Measurements from ENCODE around the gene CNKSR3.

DNA sequence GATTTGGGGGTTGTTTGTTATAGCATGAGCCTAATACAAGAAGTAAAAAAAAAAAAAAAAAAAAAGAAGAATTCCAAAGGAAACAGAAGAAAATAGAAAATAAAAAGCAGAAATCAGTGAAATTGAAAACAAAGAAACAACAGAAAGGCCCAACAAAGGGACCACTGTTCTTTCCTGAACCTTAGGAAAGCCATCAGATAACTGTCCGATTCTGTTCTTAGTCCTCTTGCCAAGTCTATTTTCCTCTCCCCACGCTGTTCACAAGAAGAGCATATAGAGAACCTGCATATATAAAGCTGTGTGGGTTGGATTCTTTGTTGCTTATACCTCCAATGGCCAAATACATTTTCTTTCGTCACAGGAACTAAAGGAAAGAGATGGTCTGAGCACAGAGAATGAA, 115.9 kb downstream of the CNKSR3 start:
- TF ChIP-seq, protein P1, sequence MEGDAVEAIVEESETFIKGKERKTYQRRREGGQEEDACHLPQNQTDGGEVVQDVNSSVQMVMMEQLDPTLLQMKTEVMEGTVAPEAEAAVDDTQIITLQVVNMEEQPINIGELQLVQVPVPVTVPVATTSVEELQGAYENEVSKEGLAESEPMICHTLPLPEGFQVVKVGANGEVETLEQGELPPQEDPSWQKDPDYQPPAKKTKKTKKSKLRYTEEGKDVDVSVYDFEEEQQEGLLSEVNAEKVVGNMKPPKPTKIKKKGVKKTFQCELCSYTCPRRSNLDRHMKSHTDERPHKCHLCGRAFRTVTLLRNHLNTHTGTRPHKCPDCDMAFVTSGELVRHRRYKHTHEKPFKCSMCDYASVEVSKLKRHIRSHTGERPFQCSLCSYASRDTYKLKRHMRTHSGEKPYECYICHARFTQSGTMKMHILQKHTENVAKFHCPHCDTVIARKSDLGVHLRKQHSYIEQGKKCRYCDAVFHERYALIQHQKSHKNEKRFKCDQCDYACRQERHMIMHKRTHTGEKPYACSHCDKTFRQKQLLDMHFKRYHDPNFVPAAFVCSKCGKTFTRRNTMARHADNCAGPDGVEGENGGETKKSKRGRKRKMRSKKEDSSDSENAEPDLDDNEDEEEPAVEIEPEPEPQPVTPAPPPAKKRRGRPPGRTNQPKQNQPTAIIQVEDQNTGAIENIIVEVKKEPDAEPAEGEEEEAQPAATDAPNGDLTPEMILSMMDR (IDR thresholded peaks at IDR 0.05) = no peak
- TF ChIP-seq EZH2 (IDR thresholded peaks at IDR 0.05) (no peak), EZH2phosphoT487 (IDR thresholded peaks at IDR 0.05) (no peak)
